PFSK-1 (cell line): ENCODE results near the gene GPR18.

ENCODE experiments used
- FOXP2 ChIP-seq: optimal IDR thresholded peaks from 2 replicates; pipeline ENCODE3; 2011; ENCODE audit warnings: borderline replicate concordance, control low read depth, inconsistent platforms; ENCODE audit not compliant: insufficient read depth; ENCODE audit errors: extremely low read length, extremely low read depth
- POLR2AphosphoS5 ChIP-seq: IDR thresholded peaks from 2 replicates; pipeline ENCODE4 v1.6.1; 2012; ENCODE audit warnings: low read depth, mild to moderate bottlenecking, control low read depth, low read length, moderate library complexity
- SIN3A ChIP-seq: IDR thresholded peaks from 2 replicates; pipeline ENCODE4 v1.6.1; 2012; ENCODE audit warnings: mild to moderate bottlenecking, low read length, moderate library complexity, borderline replicate concordance; ENCODE audit not compliant: insufficient read depth
- TAF1 ChIP-seq: IDR thresholded peaks from 2 replicates; pipeline ENCODE4 v1.6.1; 2012; ENCODE audit warnings: low read length, control low read depth, borderline replicate concordance; ENCODE audit not compliant: insufficient read depth
- TF ChIP-seq, protein P1 (sequence below), 2 experiments: IDR thresholded peaks; 2 replicates each; pipeline versions ENCODE4 v1.6.1 to v1.8.0; 2011 to 2012; ENCODE audit warnings: low read depth in 2 of 2, low read length in 2 of 2, control low read depth in 1 of 2, inconsistent platforms in 1 of 2, mild to moderate bottlenecking in 1 of 2, moderate library complexity in 1 of 2; ENCODE audit not compliant: insufficient read depth in 1 of 2

Gene GPR18

GRCh38 chr13:99237981-99238662 is 20.1 kb downstream of the GPR18 start:
- TF ChIP-seq FOXP2: no peak
- TF ChIP-seq, protein P1, sequence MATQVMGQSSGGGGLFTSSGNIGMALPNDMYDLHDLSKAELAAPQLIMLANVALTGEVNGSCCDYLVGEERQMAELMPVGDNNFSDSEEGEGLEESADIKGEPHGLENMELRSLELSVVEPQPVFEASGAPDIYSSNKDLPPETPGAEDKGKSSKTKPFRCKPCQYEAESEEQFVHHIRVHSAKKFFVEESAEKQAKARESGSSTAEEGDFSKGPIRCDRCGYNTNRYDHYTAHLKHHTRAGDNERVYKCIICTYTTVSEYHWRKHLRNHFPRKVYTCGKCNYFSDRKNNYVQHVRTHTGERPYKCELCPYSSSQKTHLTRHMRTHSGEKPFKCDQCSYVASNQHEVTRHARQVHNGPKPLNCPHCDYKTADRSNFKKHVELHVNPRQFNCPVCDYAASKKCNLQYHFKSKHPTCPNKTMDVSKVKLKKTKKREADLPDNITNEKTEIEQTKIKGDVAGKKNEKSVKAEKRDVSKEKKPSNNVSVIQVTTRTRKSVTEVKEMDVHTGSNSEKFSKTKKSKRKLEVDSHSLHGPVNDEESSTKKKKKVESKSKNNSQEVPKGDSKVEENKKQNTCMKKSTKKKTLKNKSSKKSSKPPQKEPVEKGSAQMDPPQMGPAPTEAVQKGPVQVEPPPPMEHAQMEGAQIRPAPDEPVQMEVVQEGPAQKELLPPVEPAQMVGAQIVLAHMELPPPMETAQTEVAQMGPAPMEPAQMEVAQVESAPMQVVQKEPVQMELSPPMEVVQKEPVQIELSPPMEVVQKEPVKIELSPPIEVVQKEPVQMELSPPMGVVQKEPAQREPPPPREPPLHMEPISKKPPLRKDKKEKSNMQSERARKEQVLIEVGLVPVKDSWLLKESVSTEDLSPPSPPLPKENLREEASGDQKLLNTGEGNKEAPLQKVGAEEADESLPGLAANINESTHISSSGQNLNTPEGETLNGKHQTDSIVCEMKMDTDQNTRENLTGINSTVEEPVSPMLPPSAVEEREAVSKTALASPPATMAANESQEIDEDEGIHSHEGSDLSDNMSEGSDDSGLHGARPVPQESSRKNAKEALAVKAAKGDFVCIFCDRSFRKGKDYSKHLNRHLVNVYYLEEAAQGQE (IDR thresholded peaks at IDR 0.05; ENCODE audit: insufficient read depth in 1 of 2, low read depth in 2 of 2, low read length in 2 of 2): no peak
- TF ChIP-seq SIN3A: no peak
- no peak for TF ChIP-seq POLR2AphosphoS5
- no peak for TF ChIP-seq TAF1

- TF ChIP-seq TAF1 (no peak), FOXP2 (no peak), SIN3A (no peak), POLR2AphosphoS5 (no peak)
- TF ChIP-seq, protein P1 (IDR thresholded peaks at IDR 0.05; ENCODE audit: insufficient read depth in 1 of 2, low read depth in 2 of 2, low read length in 2 of 2): no peak
These were observed 26.5 kb downstream of the GPR18 start for GRCh38 chr13:99231721-99232120.

DNA sequence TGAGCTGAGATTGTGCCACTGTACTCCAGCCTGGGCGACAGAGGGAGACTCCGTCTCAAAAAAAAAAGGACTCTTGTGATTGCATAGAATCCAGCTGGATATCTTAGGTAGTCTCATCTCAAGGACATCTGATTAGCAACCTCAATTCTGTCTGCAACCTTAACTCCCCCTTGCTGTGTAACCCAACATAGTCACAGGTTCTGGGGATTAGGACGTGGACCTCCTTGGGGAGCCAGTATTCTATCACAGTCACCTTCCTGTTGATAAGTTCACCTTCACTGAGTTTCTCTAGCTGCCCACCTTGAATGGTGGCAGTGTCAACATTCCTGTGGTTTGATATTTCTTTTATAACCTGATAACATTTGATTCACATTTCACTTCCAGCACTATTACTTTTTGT is 27.2 kb downstream of the GPR18 start:
- no peak for TF ChIP-seq TAF1
- no peak for TF ChIP-seq FOXP2
- TF ChIP-seq SIN3A: no peak
- TF ChIP-seq, protein P1 (IDR thresholded peaks at IDR 0.05; ENCODE audit: insufficient read depth in 1 of 2, low read depth in 2 of 2, low read length in 2 of 2): no peak
- no peak for TF ChIP-seq POLR2AphosphoS5

- TF ChIP-seq TAF1 (no peak), SIN3A (no peak)
- TF ChIP-seq, protein P1 (IDR thresholded peaks at IDR 0.05; ENCODE audit: insufficient read depth in 1 of 2, low read depth in 2 of 2, low read length in 2 of 2): no peak
These were observed 29.2 kb downstream of the GPR18 start for GRCh38 chr13:99228737-99229691.
